ENCODE data around the gene FARP1. TPM values are rescaled to one million over a fixed set of nuclear protein-coding genes. Genes with fewer than 3 reads are reported as not detected.

FARP1 gene
- total and polyA plus RNA-seq, 2 of the 8 experiments (the other 6 are each of a cell fraction or from before 2014, with no cell fraction given) = 24.7 to 104 TPM

- Histone ChIP-seq H4K20me1 (replicated peaks in 1 of 2; ENCODE audit: control insufficient read depth in 1 of 2, insufficient read depth in 2 of 2, low read length in 2 of 2) (peaks cover 0 to 3% of the 10 kb centered on the region in 2 experiments), H4K91ac (replicated peaks; ENCODE audit: insufficient read length, low read length) (no peak overlapping the region), H2AFZ (ENCODE audit: low read length) (no peak overlapping the region), H2BK15ac (ENCODE audit: low read length) (no peak overlapping the region), H3K79me2 (ENCODE audit: control insufficient read depth in 1 of 2, insufficient read depth in 2 of 2, low read length in 2 of 2) (peaks cover 0 to 76% of the 10 kb centered on the region in 2 experiments; a peak in 2 of 4 replicates), H3K18ac (ENCODE audit: extremely low read depth, low read length) (no peak overlapping the region), H3K27me3 (replicated peaks in 1 of 4; ENCODE audit: control insufficient read depth in 3 of 4, extremely low read depth in 1 of 4, insufficient read depth in 3 of 4, low read length in 3 of 4) (no peaks in the 10 kb centered on the region), H3K14ac (ENCODE audit: insufficient read length) (no peak overlapping the region), H2BK5ac (ENCODE audit: low read depth, low read length) (no peak overlapping the region), H3K4me3 (ENCODE audit: extremely low read depth in 1 of 4, insufficient read depth in 2 of 4, low read depth in 3 of 4, low read length in 4 of 4) (no peak overlapping the region), H2BK20ac (ENCODE audit: low read length) (no peak overlapping the region), H3K79me1 (ENCODE audit: low read depth, low read length) (peaks cover 4% of the 10 kb centered on the region; the same call in 1 of the 2 replicates), H3K23me2 (ENCODE audit: low read depth, low read length) (no peaks in the 10 kb centered on the region), H4K5ac (ENCODE audit: insufficient read length, low read depth, low read length) (no peak overlapping the region), H3K27ac (ENCODE audit: low read depth, low read length) (no peak overlapping the region), H3K9ac (replicated peaks in 1 of 4; ENCODE audit: extremely low read depth in 1 of 4, low read depth in 3 of 4, low read length in 3 of 4) (no peak overlapping the region), H3K4me2 (ENCODE audit: insufficient read depth in 1 of 2, low read depth in 2 of 2, low read length in 2 of 2) (no peak overlapping the region), H4K8ac (ENCODE audit: extremely low read depth, insufficient read depth, low read length) (no peak overlapping the region), H3K4ac (replicated peaks; ENCODE audit: insufficient read length, low read depth, low read length) (no peak overlapping the region), H2AK5ac (ENCODE audit: low read depth, low read length) (no peak overlapping the region), H3K23ac (ENCODE audit: insufficient read length) (no peak overlapping the region), H2BK12ac (ENCODE audit: low read depth, low read length) (no peak overlapping the region), H3K56ac (replicated peaks; ENCODE audit: insufficient read length, low read depth, low read length) (no peak overlapping the region), H3K4me1 (replicated peaks in 1 of 4; ENCODE audit: control insufficient read depth in 3 of 4, insufficient read depth in 4 of 4, low read length in 3 of 4) (peaks cover 0 to 4% (median 1%) of the 10 kb centered on the region in 4 experiments; a peak in 2 of 7 replicates), H2BK120ac (replicated peaks; ENCODE audit: low read depth, low read length) (no peak overlapping the region), H3K36me3 (ENCODE audit: control insufficient read depth in 2 of 4, insufficient read depth in 4 of 4, low read length in 3 of 4) (no peaks in the 10 kb centered on the region), H3K9me3 (ENCODE audit: insufficient read depth in 2 of 2, low read depth in 1 of 2, low read length in 1 of 2) (no peaks in the 10 kb centered on the region)
- CTCF ChIA-PET (ENCODE audit: partially characterized antibody) = interaction anchor here (0.6 kb wide), 1 partner anchor 158 kb away, joined by 3 read pairs; no protein-coding TSS in a partner anchor
- FAIRE-seq = no peak
- no peak for DNase-seq (ENCODE audit: low read depth in 1 of 2, low spot score in 2 of 2)
- POLR2A ChIA-PET (ENCODE audit: partially characterized antibody) = interaction anchor here (1.0 kb wide), 1 partner anchor 14 kb away, joined by 3 read pairs; no protein-coding TSS in a partner anchor
- TF ChIP-seq EP300 (IDR thresholded peaks at IDR 0.05; ENCODE audit: borderline replicate concordance in 1 of 2, low read depth in 2 of 2, low read length in 2 of 2) (no peak), EZH2 (IDR thresholded peaks at IDR 0.05; ENCODE audit: low read depth, low read length, severe bottlenecking) (no peak), TEAD4 (IDR thresholded peaks at IDR 0.05; ENCODE audit: low read depth, low read length) (no peak), SAP30 (IDR thresholded peaks at IDR 0.05; ENCODE audit: insufficient read depth, insufficient replicate concordance, low read length) (no peak), TCF12 (IDR thresholded peaks at IDR 0.05; ENCODE audit: low read depth, low read length) (no peak), JUN (IDR thresholded peaks at IDR 0.05; ENCODE audit: low read depth, low read length) (no peak)
- 95% methylated on average over 1 of the region's 1 CpG; no CpG with 5 or more reads in 1 of the 2 experiments for WGBS, 2 experiments (ENCODE audit: extremely low coverage in 1 of 2, insufficient coverage in 1 of 2, insufficient read length in 1 of 2, insufficient replicate concordance in 2 of 2, low coverage in 1 of 2, low lambda C conversion rate in 2 of 2, missing lambda C conversion rate in 1 of 2)
These were observed 41.9 kb downstream of the FARP1 start for GRCh38 chr13:98184792-98185191.

Data from H1 (cell line).